ENCODE results near the gene FKBP10.

GRCh38 chr17:41777157-41777573 lies 35.6 kb upstream of the FKBP10 start:
- TF ChIP-seq SNAI2 (CRISPR knock-in tag; IDR thresholded peaks at IDR 0.05) (no peak), POU6F1 (CRISPR knock-in tag; IDR thresholded peaks at IDR 0.05; ENCODE audit: borderline replicate concordance, low read depth) (no peak), PATZ1 (CRISPR knock-in tag; IDR thresholded peaks at IDR 0.05; ENCODE audit: borderline replicate concordance) (no peak), ZFP30 (CRISPR knock-in tag; IDR thresholded peaks at IDR 0.05) (no peak), ESRRG (CRISPR knock-in tag; IDR thresholded peaks at IDR 0.05) (no peak), OSR1 (CRISPR knock-in tag; IDR thresholded peaks at IDR 0.05) (no peak), ZNF70 (CRISPR knock-in tag; IDR thresholded peaks at IDR 0.05) (no peak), ZNF565 (CRISPR knock-in tag; conservative IDR thresholded peaks at IDR 0.05; ENCODE audit: low read depth) (no peak)
